NK-92 (cell line): ENCODE results near the gene SELE.
"Not testable (repeated sequence)": the region's sequence is repeated elsewhere in the genome, so short reads cannot be mapped to it uniquely, and the experiment has no call there.

Experiments used
- DNase-seq: peaks from one replicate; lab custom pipeline; 2025; ENCODE audit not compliant: unreplicated experiment; lab: John Stamatoyannopoulos, UW

The SELE gene

GRCh38 chr1:169683661-169684060, 50.2 kb downstream of the SELE start:
- DNase-seq = no peak

- not testable (repeated sequence) for DNase-seq
Measured at GRCh38 chr1:169683168-169683567, 50.7 kb downstream of the SELE start.

GRCh38 chr1:169682071-169682470, 51.8 kb downstream of the SELE start:
- DNase-seq = no peak

- no peak for DNase-seq
Measured at GRCh38 chr1:169681140-169681539, 52.7 kb downstream of the SELE start.

GRCh38 chr1:169680377-169681019, 53.4 kb downstream of the SELE start:
- no peak for DNase-seq

GRCh38 chr1:169679692-169680091, 54.2 kb downstream of the SELE start:
- DNase-seq = no peak

- DNase-seq = no peak
Measured at GRCh38 chr1:169676001-169676400, 57.9 kb downstream of the SELE start.
